ENCODE results near the gene NDUFAF3.

DNA sequence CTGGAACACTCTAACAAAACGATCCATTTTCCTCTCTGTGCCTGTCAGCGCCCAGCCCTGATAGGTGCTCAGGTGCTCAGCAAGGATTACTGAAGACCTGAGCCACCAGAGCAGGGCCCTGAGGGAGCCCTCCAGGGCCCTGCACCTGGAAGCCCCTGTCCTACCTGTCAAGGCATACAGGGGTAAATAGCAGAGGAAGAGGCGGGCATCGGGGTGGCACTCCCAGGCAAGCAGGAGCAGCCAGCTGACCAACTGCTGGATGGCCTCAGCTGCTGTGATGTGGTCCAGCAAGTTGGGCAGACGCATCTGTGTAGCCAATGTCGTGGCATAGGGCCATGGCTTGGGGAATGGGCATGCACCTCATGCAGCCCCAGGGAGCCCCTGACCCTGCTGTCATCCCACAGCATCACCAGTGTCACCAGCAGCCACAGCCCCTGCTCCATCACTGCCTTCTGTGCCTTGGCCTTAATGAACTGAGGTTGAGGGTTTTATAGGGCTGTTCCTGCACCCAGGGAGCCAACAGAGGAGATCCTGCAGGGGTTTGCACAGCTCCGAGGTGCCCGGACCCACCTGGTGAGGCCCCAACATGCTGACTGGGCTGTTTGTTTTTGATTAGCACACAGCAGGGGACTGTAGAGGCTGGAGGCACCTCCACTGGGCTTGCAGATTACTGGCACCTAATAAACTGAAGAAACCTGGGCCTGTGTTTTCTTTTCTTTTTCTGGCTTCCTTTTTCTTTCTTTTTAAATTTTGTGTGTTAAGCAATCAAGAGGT lies 22.6 kb upstream of the NDUFAF3 start:
- no peak for TF ChIP-seq CTCF (conservative IDR thresholded peaks at IDR 0.05 in 1 of 2, IDR thresholded peaks at IDR 0.05 in 1 of 2; ENCODE audit: low read depth in 1 of 2, low read length in 2 of 2)
- TF ChIP-seq EZH2 (IDR thresholded peaks at IDR 0.05; ENCODE audit: low read length, missing control alignments): no peak
